ENCODE data around the gene AGBL3. TPM values are rescaled to one million over a fixed set of nuclear protein-coding genes. Genes with fewer than 3 reads are reported as not detected.

AGBL3 gene
- total RNA-seq, 1 donor from 2014 or later: 0.91 TPM

DNA sequence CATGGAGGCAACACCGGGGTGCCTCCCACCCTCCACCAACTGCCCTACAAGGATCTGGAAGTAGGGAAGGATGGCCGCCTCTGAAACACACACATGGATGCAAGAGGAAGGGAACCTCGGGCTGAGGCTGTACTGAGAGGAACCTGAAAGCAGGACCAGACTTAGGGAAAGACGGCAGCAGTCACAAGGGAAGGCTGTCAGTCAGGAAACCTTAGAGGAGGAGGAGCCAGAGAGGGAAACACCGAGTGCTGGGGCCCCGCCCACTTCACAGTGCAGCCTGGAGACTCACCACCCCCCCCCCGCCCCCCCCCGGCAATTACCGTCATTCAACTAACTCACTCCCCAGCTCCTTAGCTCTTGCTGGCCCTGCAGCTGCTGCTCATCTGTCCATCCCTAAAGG, 181.7 kb downstream of the AGBL3 start:
- peak overlapping the region; percentile 42 for H3K4me3 Mint-ChIP-seq (ENCODE audit: unreplicated experiment)
- Histone ChIP-seq H3K79me2 (ENCODE audit: insufficient read depth, low read length) (peaks cover 33% of the 10 kb centered on the region), H3K4me2 (ENCODE audit: low read length) (no peak overlapping the region), H3K9ac (ENCODE audit: low read length) (no peak overlapping the region), H3K36me3 (ENCODE audit: insufficient read depth, low read length) (peaks cover 27% of the 10 kb centered on the region), H4K20me1 (ENCODE audit: insufficient read depth, low read length) (peaks cover 25% of the 10 kb centered on the region), H3K27ac (ENCODE audit: low read depth, low read length) (no peak overlapping the region), H3K4me1 (ENCODE audit: insufficient read depth, low read length) (peaks cover 15% of the 10 kb centered on the region), H3K4me3 (ENCODE audit: insufficient read depth, low read depth, low read length) (no peak overlapping the region), H3K27me3 (ENCODE audit: insufficient read depth, low read length) (no peaks in the 10 kb centered on the region), H3K9me3 (ENCODE audit: insufficient read depth, low read depth, low read length) (no peaks in the 10 kb centered on the region), H2AFZ (ENCODE audit: low read depth, low read length) (no peak overlapping the region)
- H3K4me1 Mint-ChIP-seq (ENCODE audit: low read depth, unreplicated experiment): peaks cover 22% of the 10 kb centered on the region
- no peak overlapping the region for H3K27ac Mint-ChIP-seq (ENCODE audit: unreplicated experiment)
- H3K27me3 Mint-ChIP-seq (ENCODE audit: low read depth, unreplicated experiment): no peaks in the 10 kb centered on the region
- H3K36me3 Mint-ChIP-seq (ENCODE audit: low read depth, unreplicated experiment): peaks cover 31% of the 10 kb centered on the region
- no peaks in the 10 kb centered on the region for H3K9me3 Mint-ChIP-seq (ENCODE audit: unreplicated experiment)
- FAIRE-seq (no peak), DNase-seq (ENCODE audit: low read depth) (no peak)
- TF ChIP-seq CTCF (IDR thresholded peaks at IDR 0.05; ENCODE audit: insufficient read depth, low read depth, low read length) (no peak), EZH2 (IDR thresholded peaks at IDR 0.05; ENCODE audit: insufficient read depth, low read length) (no peak)

GRCh38 chr7:135168489-135169140, 182.3 kb downstream of the AGBL3 start:
- H3K4me1 Mint-ChIP-seq (ENCODE audit: low read depth, unreplicated experiment): peaks cover 22% of the 10 kb centered on the region
- Histone ChIP-seq H3K4me3 (ENCODE audit: insufficient read depth, low read depth, low read length) (no peak overlapping the region), H3K9me3 (ENCODE audit: insufficient read depth, low read depth, low read length) (no peaks in the 10 kb centered on the region), H3K27me3 (ENCODE audit: insufficient read depth, low read length) (no peaks in the 10 kb centered on the region), H3K4me2 (ENCODE audit: low read length) (peak overlapping the region; percentile 97), H2AFZ (ENCODE audit: low read depth, low read length) (no peak overlapping the region), H3K79me2 (ENCODE audit: insufficient read depth, low read length) (peaks cover 33% of the 10 kb centered on the region), H3K27ac (ENCODE audit: low read depth, low read length) (peak overlapping the region; percentile 86), H3K9ac (ENCODE audit: low read length) (peak overlapping the region; percentile 89), H3K36me3 (ENCODE audit: insufficient read depth, low read length) (peaks cover 27% of the 10 kb centered on the region), H4K20me1 (ENCODE audit: insufficient read depth, low read length) (peaks cover 25% of the 10 kb centered on the region), H3K4me1 (ENCODE audit: insufficient read depth, low read length) (peaks cover 15% of the 10 kb centered on the region)
- DNase-seq (ENCODE audit: low read depth) (no peak), FAIRE-seq (no peak)
- TF ChIP-seq EZH2 (IDR thresholded peaks at IDR 0.05; ENCODE audit: insufficient read depth, low read length) (no peak), CTCF (IDR thresholded peaks at IDR 0.05; ENCODE audit: insufficient read depth, low read depth, low read length) (no peak)
- peak overlapping the region; percentile 96 for H3K4me3 Mint-ChIP-seq (ENCODE audit: unreplicated experiment)
- H3K27me3 Mint-ChIP-seq (ENCODE audit: low read depth, unreplicated experiment): no peaks in the 10 kb centered on the region
- H3K9me3 Mint-ChIP-seq (ENCODE audit: unreplicated experiment): no peaks in the 10 kb centered on the region
- H3K36me3 Mint-ChIP-seq (ENCODE audit: low read depth, unreplicated experiment): peaks cover 30% of the 10 kb centered on the region
- H3K27ac Mint-ChIP-seq (ENCODE audit: unreplicated experiment): peak overlapping the region; percentile 87

All from astrocyte (in vitro differentiated cells and primary cell).